Loucy (cell line): ENCODE results near the gene MEIKIN.

Source experiments
- H2AFZ ChIP-seq: fragments of 200-600 bp; sonication (generic); 2 replicates; pipeline ENCODE4 v1.6.0; 2016; ENCODE audit warnings: antibody characterized with exemption, mild to moderate bottlenecking, low read length, moderate library complexity
- H3F3A ChIP-seq: fragments of 200-600 bp; 2 replicates; pipeline ENCODE4 v1.6.0; 2016; ENCODE audit warnings: antibody characterized with exemption, low read depth, mild to moderate bottlenecking
- H3K27me3 ChIP-seq: fragments of 200-600 bp; sonication (generic); 2 replicates; pipeline ENCODE4 v1.6.1; 2014; ENCODE audit warnings: low read length, mild to moderate bottlenecking; ENCODE audit not compliant: insufficient read depth, poor library complexity, severe bottlenecking
- H3K36me3 ChIP-seq: fragments of 200-600 bp; sonication (generic); 2 replicates; pipeline ENCODE4 v1.6.1; 2016; ENCODE audit warnings: low read length; ENCODE audit not compliant: insufficient read depth
- H3K4me1 ChIP-seq: fragments of 200-600 bp; sonication (generic); 2 replicates; pipeline ENCODE4 v1.5.1; 2014; ENCODE audit warnings: low read length, mild to moderate bottlenecking; ENCODE audit not compliant: insufficient read depth, poor library complexity, severe bottlenecking
- H3K4me2 ChIP-seq: fragments of 200-600 bp; sonication (generic); 2 replicates; pipeline ENCODE4 v1.6.0; 2014; ENCODE audit warnings: antibody characterized with exemption, low read length, low read depth, mild to moderate bottlenecking; ENCODE audit not compliant: poor library complexity, severe bottlenecking
- H3K4me3 ChIP-seq: fragments of 200-600 bp; sonication (generic); 2 replicates; pipeline ENCODE4 v1.5.1; 2014; ENCODE audit warnings: low read length, mild to moderate bottlenecking, mixed read lengths; ENCODE audit not compliant: poor library complexity, severe bottlenecking
- H3K79me2 ChIP-seq: fragments of 200-600 bp; sonication (generic); 2 replicates; pipeline ENCODE4 v1.6.1; 2014; ENCODE audit warnings: low read length; ENCODE audit not compliant: insufficient read depth
- H3K9ac ChIP-seq: fragments of 200-600 bp; sonication (generic); 2 replicates; pipeline ENCODE4 v1.6.0; 2014; ENCODE audit warnings: mild to moderate bottlenecking, low read depth, low read length, moderate library complexity; ENCODE audit not compliant: poor library complexity, severe bottlenecking
- H3K9me2 ChIP-seq: fragments of 200-600 bp; sonication (generic); replicated peaks from 2 replicates; pipeline ENCODE4 v1.6.1; 2016; ENCODE audit warnings: low read depth, low read length, mixed read lengths
- H3K9me3 ChIP-seq: fragments of 200-600 bp; sonication (generic); 2 replicates; pipeline ENCODE4 v1.6.1; 2014; ENCODE audit warnings: mild to moderate bottlenecking, antibody characterized with exemption, low read length, low read depth; ENCODE audit not compliant: insufficient read depth
- H4K20me1 ChIP-seq: fragments of 200-600 bp; sonication (generic); 2 replicates; pipeline ENCODE4 v1.6.0; 2014; ENCODE audit warnings: antibody characterized with exemption, low read length, mild to moderate bottlenecking; ENCODE audit not compliant: insufficient read depth, poor library complexity, severe bottlenecking
- CTCF ChIP-seq: fragments of 200-600 bp; sonication (generic); conservative IDR thresholded peaks from 2 replicates; pipeline ENCODE4 v1.5.1; 2014; ENCODE audit warnings: mild to moderate bottlenecking, antibody characterized with exemption, low read length
- EZH2phosphoT487 ChIP-seq: fragments of 200-600 bp; IDR thresholded peaks from 2 replicates; pipeline ENCODE4 v1.6.1; 2018; ENCODE audit warnings: antibody characterized with exemption, mild to moderate bottlenecking, moderate library complexity, borderline replicate concordance

Gene MEIKIN

GRCh38 chr5:131810510-131811249, 134.8 kb downstream of the MEIKIN start:
- no peaks in the 10 kb centered on the region for H3K27me3 ChIP-seq
- no peak overlapping the region for H3K4me2 ChIP-seq
- no peaks in the 10 kb centered on the region for H4K20me1 ChIP-seq
- no peaks in the 10 kb centered on the region for H3F3A ChIP-seq
- H3K4me1 ChIP-seq = no peaks in the 10 kb centered on the region
- H3K9me3 ChIP-seq = no peaks in the 10 kb centered on the region
- TF ChIP-seq CTCF (peak; percentile 65), EZH2phosphoT487 (no peak)
- H3K9ac ChIP-seq = no peak overlapping the region
- H3K79me2 ChIP-seq = no peaks in the 10 kb centered on the region
- no peaks in the 10 kb centered on the region for H3K9me2 ChIP-seq
- no peak overlapping the region for H2AFZ ChIP-seq
- H3K4me3 ChIP-seq = no peak overlapping the region
- no peaks in the 10 kb centered on the region for H3K36me3 ChIP-seq

- Histone ChIP-seq H2AFZ (peak within 1 kb of the TSS; percentile 72), H3K9me3 (no peaks in the 10 kb centered on the region), H3F3A (no peaks in the 10 kb centered on the region), H3K4me3 (peak within 1 kb of the TSS; percentile 77), H3K9me2 (no peaks in the 10 kb centered on the region), H3K4me2 (peak within 1 kb of the TSS; percentile 95), H3K79me2 (peaks cover 46% of the 10 kb centered on the region), H3K36me3 (no peaks in the 10 kb centered on the region), H3K9ac (peak within 1 kb of the TSS; percentile 94), H3K4me1 (peaks cover 18% of the 10 kb centered on the region), H4K20me1 (peaks cover 25% of the 10 kb centered on the region), H3K27me3 (no peaks in the 10 kb centered on the region)
- TF ChIP-seq CTCF (0 out of 2 replicates have a peak, but pooled peaks have one; percentile 14), EZH2phosphoT487 (no peak)
Measured at GRCh38 chr5:131796793-131797693, 148.4 kb downstream of the MEIKIN start, which contains the start of gene FNIP1. FNIP1 (minus strand) TSS chr5:131797017; CDS start chr5:131796921, 96 bp downstream.

GRCh38 chr5:131795879-131796792, 149.3 kb downstream of the MEIKIN start:
- H4K20me1 ChIP-seq = peaks cover 34% of the 10 kb centered on the region

More at GRCh38 chr5:131795879-131796792, 149.3 kb downstream of the MEIKIN start:
- Histone ChIP-seq H3F3A (no peaks in the 10 kb centered on the region), H3K9ac (peak overlapping the region; percentile 94), H2AFZ (peak overlapping the region; percentile 70; the same call in 1 of the 2 replicates), H3K36me3 (no peaks in the 10 kb centered on the region), H3K27me3 (no peaks in the 10 kb centered on the region), H3K4me1 (peaks cover 22% of the 10 kb centered on the region), H3K4me2 (peak overlapping the region; percentile 94), H3K9me3 (no peaks in the 10 kb centered on the region), H3K4me3 (peak overlapping the region; percentile 77), H3K79me2 (peaks cover 55% of the 10 kb centered on the region), H3K9me2 (no peaks in the 10 kb centered on the region)
- TF ChIP-seq CTCF = no peak
- TF ChIP-seq EZH2phosphoT487 = no peak
